ENCODE data around the gene INPP5A. TPM values are rescaled to one million over a fixed set of nuclear protein-coding genes. Genes with fewer than 3 reads are reported as not detected.

The INPP5A gene
- total RNA-seq, 2 experiments from 2014 or later = 7.4 to 7.5 TPM

- intact Hi-C loops (cut with micrococcal nuclease) = no loop called here
- H3K27ac Mint-ChIP-seq = no peak overlapping the region
- H3K27me3 Mint-ChIP-seq = no peaks in the 10 kb centered on the region
- no peaks in the 10 kb centered on the region for H3K36me3 Mint-ChIP-seq
- H3K4me3 Mint-ChIP-seq = no peak overlapping the region
- ChIA-PET CTCF (no interaction called here), POLR2A (no interaction called here)
- no peaks in the 10 kb centered on the region for H3K9me3 Mint-ChIP-seq
- no peaks in the 10 kb centered on the region for H3K4me1 Mint-ChIP-seq (ENCODE audit: low read depth)
- no peak for DNase-seq
These were observed 210.5 kb downstream of the INPP5A start for GRCh38 chr10:132748135-132748534.

- CTCF ChIA-PET = no interaction called here
- Mint-ChIP-seq H3K36me3 (peaks cover 4% of the 10 kb centered on the region), H3K9me3 (no peaks in the 10 kb centered on the region)
These were observed 211.2 kb downstream of the INPP5A start for GRCh38 chr10:132748545-132749370.

GRCh38 chr10:132749371-132749795 lies 211.8 kb downstream of the INPP5A start:
- DNase-seq = no peak
- H3K4me1 Mint-ChIP-seq (ENCODE audit: low read depth) = no peaks in the 10 kb centered on the region
- intact Hi-C loops (cut with micrococcal nuclease) = no loop called here
- POLR2A ChIA-PET = no interaction called here
- no peak overlapping the region for H3K27ac Mint-ChIP-seq
- no peaks in the 10 kb centered on the region for H3K9me3 Mint-ChIP-seq
- H3K36me3 Mint-ChIP-seq = peaks cover 9% of the 10 kb centered on the region
- no peak overlapping the region for H3K4me3 Mint-ChIP-seq
- CTCF ChIA-PET = no interaction called here
- H3K27me3 Mint-ChIP-seq = no peaks in the 10 kb centered on the region

More at GRCh38 chr10:132748545-132749370, 211.2 kb downstream of the INPP5A start:
- Mint-ChIP-seq H3K27ac (no peak overlapping the region), H3K4me1 (ENCODE audit: low read depth) (no peaks in the 10 kb centered on the region), H3K4me3 (no peak overlapping the region), H3K27me3 (no peaks in the 10 kb centered on the region)
- POLR2A ChIA-PET = no interaction called here
- DNase-seq = no peak
- intact Hi-C loops (cut with micrococcal nuclease) = no loop called here

GRCh38 chr10:132750936-132751335 lies 213.3 kb downstream of the INPP5A start:
- no peak overlapping the region for H3K27ac Mint-ChIP-seq
- peaks cover 9% of the 10 kb centered on the region for H3K9me3 Mint-ChIP-seq
- DNase-seq = no peak
- no peaks in the 10 kb centered on the region for H3K27me3 Mint-ChIP-seq
- ChIA-PET POLR2A (no interaction called here), CTCF (no interaction called here)
- H3K36me3 Mint-ChIP-seq = peaks cover 20% of the 10 kb centered on the region
- H3K4me1 Mint-ChIP-seq (ENCODE audit: low read depth) = no peaks in the 10 kb centered on the region
- intact Hi-C loops (cut with micrococcal nuclease) = no loop called here
- no peak overlapping the region for H3K4me3 Mint-ChIP-seq

- peak; percentile 11 for DNase-seq
- Mint-ChIP-seq H3K27ac (no peak overlapping the region), H3K4me3 (no peak overlapping the region), H3K27me3 (no peaks in the 10 kb centered on the region), H3K9me3 (peaks cover 16% of the 10 kb centered on the region), H3K4me1 (ENCODE audit: low read depth) (no peaks in the 10 kb centered on the region), H3K36me3 (peaks cover 30% of the 10 kb centered on the region)
- ChIA-PET CTCF (no interaction called here), POLR2A (no interaction called here)
- intact Hi-C loops (cut with micrococcal nuclease) = no loop called here
These were observed 214.8 kb downstream of the INPP5A start for GRCh38 chr10:132752378-132752777.

GRCh38 chr10:132752961-132753360 lies 215.4 kb downstream of the INPP5A start:
- no peak for DNase-seq
- H3K36me3 Mint-ChIP-seq = peaks cover 31% of the 10 kb centered on the region
- CTCF ChIA-PET = no interaction called here
- no peak overlapping the region for H3K27ac Mint-ChIP-seq
- intact Hi-C loops (cut with micrococcal nuclease) = no loop called here
- H3K9me3 Mint-ChIP-seq = peaks cover 16% of the 10 kb centered on the region
- H3K27me3 Mint-ChIP-seq = no peaks in the 10 kb centered on the region
- POLR2A ChIA-PET = no interaction called here
- H3K4me3 Mint-ChIP-seq = no peak overlapping the region
- no peaks in the 10 kb centered on the region for H3K4me1 Mint-ChIP-seq (ENCODE audit: low read depth)

- H3K27me3 Mint-ChIP-seq = no peaks in the 10 kb centered on the region
- no peak overlapping the region for H3K4me3 Mint-ChIP-seq
- no peaks in the 10 kb centered on the region for H3K4me1 Mint-ChIP-seq (ENCODE audit: low read depth)
- DNase-seq = no peak
- CTCF ChIA-PET = no interaction called here
- intact Hi-C loops (cut with micrococcal nuclease) = no loop called here
- H3K9me3 Mint-ChIP-seq = peaks cover 16% of the 10 kb centered on the region
- H3K36me3 Mint-ChIP-seq = peaks cover 31% of the 10 kb centered on the region
- POLR2A ChIA-PET = no interaction called here
- no peak overlapping the region for H3K27ac Mint-ChIP-seq
These were observed 216.0 kb downstream of the INPP5A start for GRCh38 chr10:132753596-132753995.

- Mint-ChIP-seq H3K36me3 (peaks cover 31% of the 10 kb centered on the region), H3K27ac (no peak overlapping the region)
- CTCF ChIA-PET = no interaction called here
These were observed 216.5 kb downstream of the INPP5A start for GRCh38 chr10:132754071-132754470.

GRCh38 chr10:132755166-132755711 lies 217.7 kb downstream of the INPP5A start:
- intact Hi-C loops (cut with micrococcal nuclease) = no loop called here
- Mint-ChIP-seq H3K27me3 (no peaks in the 10 kb centered on the region), H3K4me1 (ENCODE audit: low read depth) (no peaks in the 10 kb centered on the region), H3K36me3 (peaks cover 31% of the 10 kb centered on the region), H3K27ac (no peak overlapping the region), H3K4me3 (no peak overlapping the region), H3K9me3 (peaks cover 16% of the 10 kb centered on the region)
- ChIA-PET POLR2A (no interaction called here), CTCF (no interaction called here)
- no peak for DNase-seq

More at GRCh38 chr10:132754071-132754470, 216.5 kb downstream of the INPP5A start:
- H3K4me3 Mint-ChIP-seq = no peak overlapping the region
- no peaks in the 10 kb centered on the region for H3K4me1 Mint-ChIP-seq (ENCODE audit: low read depth)
- peaks cover 16% of the 10 kb centered on the region for H3K9me3 Mint-ChIP-seq
- intact Hi-C loops (cut with micrococcal nuclease) = no loop called here
- POLR2A ChIA-PET = no interaction called here
- H3K27me3 Mint-ChIP-seq = no peaks in the 10 kb centered on the region
- no peak for DNase-seq

GRCh38 chr10:132756591-132756990 lies 219.0 kb downstream of the INPP5A start:
- peaks cover 31% of the 10 kb centered on the region for H3K36me3 Mint-ChIP-seq
- no peak overlapping the region for H3K27ac Mint-ChIP-seq
- POLR2A ChIA-PET = no interaction called here
- H3K9me3 Mint-ChIP-seq = peaks cover 16% of the 10 kb centered on the region
- intact Hi-C loops (cut with micrococcal nuclease) = no loop called here
- no peak for DNase-seq
- H3K27me3 Mint-ChIP-seq = no peaks in the 10 kb centered on the region
- no peak overlapping the region for H3K4me3 Mint-ChIP-seq
- CTCF ChIA-PET = no interaction called here
- no peaks in the 10 kb centered on the region for H3K4me1 Mint-ChIP-seq (ENCODE audit: low read depth)

GRCh38 chr10:132757171-132757570 lies 219.6 kb downstream of the INPP5A start:
- Mint-ChIP-seq H3K36me3 (peaks cover 31% of the 10 kb centered on the region), H3K27ac (no peak overlapping the region), H3K4me1 (ENCODE audit: low read depth) (peaks cover 4% of the 10 kb centered on the region), H3K9me3 (peaks cover 16% of the 10 kb centered on the region), H3K4me3 (no peak overlapping the region), H3K27me3 (no peaks in the 10 kb centered on the region)
- intact Hi-C loops (cut with micrococcal nuclease) = no loop called here
- ChIA-PET CTCF (no interaction called here), POLR2A (no interaction called here)
- no peak for DNase-seq

GRCh38 chr10:132758865-132759264 lies 221.3 kb downstream of the INPP5A start:
- ChIA-PET CTCF (no interaction called here), POLR2A (no interaction called here)
- intact Hi-C loops (cut with micrococcal nuclease) = no loop called here
- H3K36me3 Mint-ChIP-seq = peaks cover 27% of the 10 kb centered on the region
- no peak overlapping the region for H3K4me3 Mint-ChIP-seq
- peaks cover 9% of the 10 kb centered on the region for H3K4me1 Mint-ChIP-seq (ENCODE audit: low read depth)
- peaks cover 16% of the 10 kb centered on the region for H3K9me3 Mint-ChIP-seq
- no peak overlapping the region for H3K27ac Mint-ChIP-seq
- DNase-seq = no peak
- H3K27me3 Mint-ChIP-seq = no peaks in the 10 kb centered on the region

GRCh38 chr10:132761395-132762060 lies 223.9 kb downstream of the INPP5A start:
- no peak overlapping the region for H3K27ac Mint-ChIP-seq
- peaks cover under 1% of the 10 kb centered on the region for H3K9me3 Mint-ChIP-seq
- DNase-seq = no peak
- peaks cover 11% of the 10 kb centered on the region for H3K36me3 Mint-ChIP-seq
- CTCF ChIA-PET = no interaction called here
- H3K4me1 Mint-ChIP-seq (ENCODE audit: low read depth) = peaks cover 9% of the 10 kb centered on the region
- no peaks in the 10 kb centered on the region for H3K27me3 Mint-ChIP-seq
- POLR2A ChIA-PET = no interaction called here
- no peak overlapping the region for H3K4me3 Mint-ChIP-seq
- intact Hi-C loops (cut with micrococcal nuclease) = no loop called here
